Nephron progenitor cell (in vitro differentiated cells): ENCODE measurements around the gene CAMTA1.

Source experiments
- DNase-seq: peaks from one replicate; pipeline ENCODE4 v3.0.0; 2021
- H3K27ac Mint-ChIP-seq: 2 replicates; pipeline ENCODE4 v1.8.0; 2021; ENCODE audit warnings: mild to moderate bottlenecking, moderate library complexity, mixed read lengths
- H3K27me3 Mint-ChIP-seq: 2 replicates; pipeline ENCODE4 v1.8.0; 2021; ENCODE audit warnings: mild to moderate bottlenecking, low read depth, mixed read lengths; ENCODE audit not compliant: poor library complexity
- H3K36me3 Mint-ChIP-seq: 2 replicates; pipeline ENCODE4 v1.8.0; 2021; ENCODE audit warnings: low read depth, mixed read lengths
- H3K4me1 Mint-ChIP-seq: 2 replicates; pipeline ENCODE4 v1.8.0; 2021; ENCODE audit warnings: mixed read lengths
- H3K4me3 Mint-ChIP-seq: 2 replicates; pipeline ENCODE4 v1.8.0; 2021; ENCODE audit warnings: mild to moderate bottlenecking, moderate library complexity, mixed read lengths
- H3K9me3 Mint-ChIP-seq: 2 replicates; pipeline ENCODE4 v1.8.0; 2021; ENCODE audit warnings: mild to moderate bottlenecking, moderate library complexity, mixed read lengths
- CTCF ChIP-seq: fragments of 200-600 bp; sonication (generic); IDR thresholded peaks from 2 replicates; pipeline ENCODE4 v1.5.0; 2021; ENCODE audit warnings: antibody characterized with exemption

CAMTA1 gene

DNA sequence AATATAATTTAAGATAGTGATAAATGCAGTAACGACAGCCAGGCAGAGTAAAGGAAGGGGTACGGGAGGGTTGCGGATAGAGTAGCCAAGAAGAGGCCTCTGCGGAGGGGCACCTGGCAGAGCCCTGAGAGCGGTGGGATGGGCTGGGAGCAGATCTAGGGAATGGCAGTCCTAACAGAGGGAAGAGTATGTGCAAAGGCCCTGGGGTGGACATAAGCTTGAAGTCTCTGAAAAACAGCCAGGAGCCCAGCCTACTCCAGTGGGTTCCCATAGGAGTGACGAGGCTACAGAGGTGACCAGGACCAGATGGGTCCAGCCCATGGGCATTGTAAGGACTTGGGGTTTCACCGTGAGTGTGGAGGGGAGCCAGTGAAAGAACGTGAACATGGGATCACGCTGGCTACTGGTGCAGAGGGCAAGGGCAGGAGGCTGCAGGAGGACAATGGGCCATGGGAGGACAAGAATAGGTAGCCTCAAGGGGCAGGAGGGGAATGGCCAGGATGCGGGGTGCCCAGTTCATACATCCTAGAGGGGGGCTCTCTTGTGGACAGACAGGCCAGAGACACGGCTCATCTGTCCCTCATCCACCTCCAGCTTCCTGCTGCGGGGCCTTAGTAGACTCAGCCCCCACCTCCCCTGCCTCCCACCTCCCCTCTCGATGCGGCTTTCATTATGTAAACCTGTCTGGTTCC is 800.1 kb downstream of the CAMTA1 start:
- H3K9me3 Mint-ChIP-seq = no peaks in the 10 kb centered on the region
- peaks cover 10% of the 10 kb centered on the region for H3K4me1 Mint-ChIP-seq
- TF ChIP-seq CTCF = no peak
- H3K36me3 Mint-ChIP-seq = no peaks in the 10 kb centered on the region
- peak; percentile 1 for DNase-seq
- H3K27ac Mint-ChIP-seq = peak overlapping the region; percentile 65
- peak overlapping the region; percentile 47 for H3K4me3 Mint-ChIP-seq
- peaks cover 4% of the 10 kb centered on the region for H3K27me3 Mint-ChIP-seq

DNA sequence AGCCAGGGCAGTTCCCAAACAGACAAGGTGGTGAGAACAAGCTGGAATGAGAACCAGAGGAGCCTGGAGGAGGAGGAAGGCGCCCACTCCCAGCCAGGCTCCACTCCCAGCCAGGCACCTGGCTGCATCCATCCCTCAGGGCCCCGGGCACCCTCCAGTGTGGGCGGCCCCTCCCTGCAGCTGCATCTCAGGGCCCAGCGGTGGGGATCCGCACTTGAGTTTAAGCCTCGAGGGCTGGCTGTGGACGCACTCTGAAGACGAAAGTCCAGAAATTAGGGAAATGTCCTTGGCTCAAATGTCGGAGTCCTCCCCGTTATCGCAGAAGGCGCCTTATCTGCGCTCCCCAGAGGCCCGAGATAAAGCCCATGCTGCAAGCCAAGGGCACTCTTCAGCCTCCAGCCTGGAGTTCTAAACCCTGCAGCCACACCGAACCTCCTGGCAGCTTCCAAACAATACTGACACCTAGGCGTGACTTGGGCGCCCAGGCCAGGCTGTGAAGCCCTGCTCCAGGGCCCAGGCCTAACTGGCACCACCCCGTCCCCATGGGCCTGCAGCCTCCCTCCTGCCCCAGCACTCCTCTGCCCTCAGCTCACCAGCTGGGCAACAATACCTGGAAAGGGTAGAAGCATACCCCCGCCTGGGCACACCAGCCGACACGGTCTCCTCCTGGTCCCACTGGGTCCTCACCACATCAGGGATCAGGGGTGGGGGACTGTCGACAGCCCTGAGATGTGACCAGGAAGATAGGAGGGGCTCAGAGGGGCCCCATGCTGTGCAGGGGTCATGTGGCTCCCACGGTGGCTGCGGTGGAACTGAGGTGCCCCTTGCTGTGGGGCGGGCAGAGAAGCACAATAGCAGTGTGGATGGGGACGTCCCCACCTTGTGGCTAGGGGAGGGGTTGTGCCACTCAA is 801.0 kb downstream of the CAMTA1 start:
- peaks cover 8% of the 10 kb centered on the region for H3K27me3 Mint-ChIP-seq
- H3K9me3 Mint-ChIP-seq = no peaks in the 10 kb centered on the region
- H3K27ac Mint-ChIP-seq = no peak overlapping the region
- peaks cover 10% of the 10 kb centered on the region for H3K4me1 Mint-ChIP-seq
- DNase-seq = peak; percentile 2
- TF ChIP-seq CTCF = no peak
- no peaks in the 10 kb centered on the region for H3K36me3 Mint-ChIP-seq
- no peak overlapping the region for H3K4me3 Mint-ChIP-seq

GRCh38 chr1:7587108-7587772 is 802.0 kb downstream of the CAMTA1 start:
- peak; percentile 0 for DNase-seq
- no peaks in the 10 kb centered on the region for H3K9me3 Mint-ChIP-seq
- TF ChIP-seq CTCF = no peak
- H3K27me3 Mint-ChIP-seq = peaks cover 12% of the 10 kb centered on the region
- H3K27ac Mint-ChIP-seq = no peak overlapping the region
- no peak overlapping the region for H3K4me3 Mint-ChIP-seq
- H3K4me1 Mint-ChIP-seq = peaks cover 7% of the 10 kb centered on the region
- H3K36me3 Mint-ChIP-seq = no peaks in the 10 kb centered on the region

DNA sequence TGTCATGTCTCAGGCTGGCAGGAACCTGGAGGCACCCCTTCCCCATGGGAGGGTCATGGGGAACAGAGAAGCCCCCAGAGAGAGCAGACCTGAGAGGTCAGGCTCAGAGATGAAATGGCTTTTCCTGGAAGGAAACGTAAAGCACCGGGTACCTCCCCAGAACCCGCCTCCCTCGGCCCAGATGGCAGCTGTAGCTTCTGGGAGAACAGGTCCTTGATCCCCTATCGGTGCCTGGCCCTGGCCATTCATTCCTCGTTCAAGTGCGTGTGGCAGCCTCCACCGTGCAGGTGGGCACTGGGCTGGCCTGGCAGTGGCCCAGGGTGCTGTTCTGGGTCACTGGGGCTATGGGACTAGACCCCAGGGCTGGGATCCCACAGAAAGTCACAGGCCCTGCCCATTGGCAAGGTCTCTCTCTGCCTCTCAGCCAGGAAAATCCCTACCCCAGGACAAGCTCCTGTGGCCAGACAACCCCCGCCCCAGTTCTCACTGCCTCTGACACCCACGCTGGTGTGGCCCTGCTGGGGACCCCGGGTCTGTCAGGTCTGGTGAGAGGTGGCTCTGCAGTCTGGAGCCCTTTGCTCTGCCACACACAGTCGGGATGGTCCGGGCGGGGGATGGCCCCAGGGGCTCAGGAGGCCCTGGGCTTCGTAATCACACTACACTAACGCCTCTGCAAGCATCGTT is 802.7 kb downstream of the CAMTA1 start:
- H3K4me1 Mint-ChIP-seq = peaks cover 7% of the 10 kb centered on the region
- H3K36me3 Mint-ChIP-seq = no peaks in the 10 kb centered on the region
- H3K27ac Mint-ChIP-seq = no peak overlapping the region
- H3K4me3 Mint-ChIP-seq = no peak overlapping the region
- no peak for TF ChIP-seq CTCF
- DNase-seq = peak; percentile 1
- H3K9me3 Mint-ChIP-seq = no peaks in the 10 kb centered on the region
- peaks cover 12% of the 10 kb centered on the region for H3K27me3 Mint-ChIP-seq

GRCh38 chr1:7588457-7588827 is 803.2 kb downstream of the CAMTA1 start:
- Mint-ChIP-seq H3K4me3 (no peak overlapping the region), H3K27ac (no peak overlapping the region), H3K9me3 (no peaks in the 10 kb centered on the region), H3K4me1 (peaks cover 7% of the 10 kb centered on the region), H3K36me3 (no peaks in the 10 kb centered on the region), H3K27me3 (peaks cover 16% of the 10 kb centered on the region)
- no peak for TF ChIP-seq CTCF
- DNase-seq = peak; percentile 0
